HEK293T (cell line): ENCODE results near the gene CCDC187.

ENCODE experiments used
- NFRKB ChIP-seq: fragments of 450-650 bp; IDR thresholded peaks from 2 replicates; pipeline ENCODE4 v1.6.1; 2016; ENCODE audit warnings: mild to moderate bottlenecking, moderate library complexity
- SUZ12 ChIP-seq: fragments of 450-650 bp; IDR thresholded peaks from 2 replicates; pipeline ENCODE4 v1.6.1; 2016; ENCODE audit warnings: mild to moderate bottlenecking

GRCh38 chr9:136205707-136205992 is 98.2 kb downstream of the CCDC187 start:
- TF ChIP-seq NFRKB (no peak), SUZ12 (no peak)
